Ureter (tissue), 1 donor: Measurements from ENCODE around the gene HLTF. TPM values are rescaled to one million over a fixed set of nuclear protein-coding genes. Genes with fewer than 3 reads are reported as not detected.
A peak's percentile ranks its signal among the peaks of the same experiment; 100 is the strongest.

Experiments
- DNase-seq: peaks from one replicate; pipeline ENCODE4 v3.0.0-alpha.2; 2020; ENCODE audit warnings: low spot score
- total RNA-seq: library from RNA; stranded (reverse); gene quantifications from one replicate; pipeline ENCODE4 v1.2.4, GENCODE V29; 2023
- donor health status: DM: yes; HTN: yes; CAD: no.

Gene HLTF
- total RNA-seq, 1 donor from 2014 or later: 36.8 TPM

- DNase-seq: no peak
Observed at GRCh38 chr3:149018247-149018646, 68.1 kb downstream of the HLTF start.

DNA sequence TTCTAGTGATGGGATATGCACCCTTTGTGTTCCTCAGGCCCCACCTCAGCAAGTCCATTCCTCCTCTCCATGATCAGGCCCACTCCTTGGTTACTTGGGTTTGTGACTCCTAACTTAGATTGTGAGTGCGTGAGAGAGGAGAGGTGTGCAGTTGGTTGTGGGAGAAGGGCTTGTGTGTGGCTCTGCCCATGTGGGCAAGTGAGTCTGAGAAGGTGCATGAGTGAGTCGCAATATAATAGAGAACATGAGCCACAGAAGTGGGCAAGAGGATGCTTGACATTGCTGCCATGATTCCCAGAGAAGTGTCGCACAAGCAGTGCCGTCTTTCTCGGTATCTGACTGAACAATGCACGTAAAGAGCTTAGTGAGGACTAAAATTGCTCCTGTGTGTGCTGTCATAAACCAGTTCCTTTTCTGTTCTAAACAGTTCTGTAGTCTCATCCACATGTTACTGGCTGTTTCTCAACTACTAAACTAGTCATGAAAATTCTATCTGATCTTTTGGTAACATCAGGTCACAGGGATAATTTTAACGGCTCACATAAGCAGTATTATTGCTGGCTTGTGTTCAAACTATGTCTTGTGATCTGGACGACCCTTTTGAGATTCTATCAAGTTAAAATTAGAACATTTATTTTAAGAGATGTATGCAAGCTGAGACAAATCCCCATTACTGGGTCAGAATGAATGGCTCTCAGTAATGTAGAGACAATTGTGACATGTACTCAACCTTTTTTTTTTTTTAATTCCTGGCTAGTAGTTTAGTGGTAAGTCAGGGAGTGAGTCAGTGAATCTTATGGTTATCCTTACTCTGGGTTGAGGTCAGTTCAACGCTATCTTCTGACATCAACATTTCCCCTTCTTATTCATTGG is 69.4 kb downstream of the HLTF start:
- no peak for DNase-seq

DNA sequence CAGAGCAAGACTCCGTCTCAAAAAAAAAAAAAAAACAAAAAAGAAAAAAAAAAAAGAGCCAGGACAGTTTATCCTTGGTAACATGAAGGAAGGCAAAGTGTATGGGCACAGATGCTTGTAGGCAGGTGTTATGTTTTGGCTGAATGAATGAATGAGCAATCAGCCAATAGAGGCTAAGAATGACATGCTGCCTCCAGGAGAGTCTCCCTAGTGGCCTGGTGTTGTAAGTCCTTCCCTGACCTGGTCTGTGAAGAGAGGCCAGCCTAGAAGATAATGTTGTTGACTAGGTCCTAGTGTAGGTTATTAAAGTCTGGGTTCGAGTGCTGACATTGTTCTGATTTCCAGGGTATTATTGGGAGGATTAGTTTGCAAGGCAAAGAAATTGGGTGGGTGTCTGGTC is 70.1 kb downstream of the HLTF start:
- no peak for DNase-seq

DNA sequence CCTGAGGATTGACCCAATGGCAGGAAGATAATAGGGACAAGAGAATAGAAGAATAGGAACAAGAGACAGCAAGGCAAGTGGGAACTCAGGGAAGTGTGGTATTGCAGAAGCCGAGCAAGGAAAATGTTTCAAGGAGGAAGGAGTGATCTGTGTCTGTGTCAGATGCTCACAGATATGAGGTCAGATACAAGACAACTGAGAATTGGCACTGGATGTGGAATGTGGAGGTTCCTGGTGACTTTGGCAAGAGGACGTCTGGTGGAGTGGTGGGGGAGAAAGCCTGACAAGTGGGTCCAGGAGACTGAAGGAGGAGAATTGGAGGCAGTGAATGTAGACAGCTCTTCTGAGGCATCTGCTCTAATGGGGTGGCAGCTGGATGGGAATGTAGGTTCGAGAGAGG is 70.9 kb downstream of the HLTF start:
- no peak for DNase-seq

GRCh38 chr3:149013726-149014125 is 72.6 kb downstream of the HLTF start:
- no peak for DNase-seq

DNA sequence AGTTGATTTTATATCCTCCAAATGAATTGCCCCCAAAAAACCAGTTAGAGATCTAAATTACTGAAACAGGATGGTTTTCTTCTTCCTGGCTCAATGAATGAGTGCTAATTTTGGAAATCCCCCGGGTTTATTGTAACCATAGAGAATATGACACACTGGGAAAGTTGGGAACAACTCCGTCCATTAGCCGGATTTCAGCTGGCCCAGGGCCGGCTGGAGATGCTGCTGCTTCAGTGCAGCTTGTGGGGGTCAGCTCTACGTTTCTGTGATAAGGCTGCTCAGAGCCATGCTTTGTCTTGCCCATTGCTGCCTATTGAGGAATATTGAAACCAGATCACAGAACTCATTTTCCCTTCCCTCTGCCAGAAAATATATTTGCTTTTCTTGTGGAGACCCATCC is 74.7 kb downstream of the HLTF start:
- DNase-seq: no peak

- no peak for DNase-seq
Observed at GRCh38 chr3:149010966-149011365, 75.4 kb downstream of the HLTF start.

DNA sequence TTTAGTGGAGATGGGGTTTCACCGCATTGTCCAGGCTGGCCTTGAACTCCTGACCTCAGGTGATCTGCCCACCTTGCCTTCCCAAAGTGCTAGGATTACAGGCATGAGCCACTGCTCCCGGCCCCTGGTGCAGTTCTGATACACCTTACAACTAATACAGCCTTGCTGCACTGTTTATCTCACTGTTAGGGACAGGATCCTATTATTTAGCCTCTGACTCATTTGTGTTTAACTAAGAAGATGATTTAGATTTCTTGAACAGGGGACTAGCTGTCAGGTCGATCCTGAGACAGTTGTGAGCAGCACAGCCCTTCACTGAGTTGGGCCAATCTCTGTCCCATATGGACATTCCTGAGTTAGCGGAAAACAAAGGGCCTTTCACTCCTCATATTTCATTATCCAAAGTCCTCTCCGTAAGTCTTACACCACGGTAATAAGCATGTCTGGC is 75.8 kb downstream of the HLTF start:
- no peak for DNase-seq

GRCh38 chr3:149009732-149010131 is 76.6 kb downstream of the HLTF start:
- DNase-seq: no peak

DNA sequence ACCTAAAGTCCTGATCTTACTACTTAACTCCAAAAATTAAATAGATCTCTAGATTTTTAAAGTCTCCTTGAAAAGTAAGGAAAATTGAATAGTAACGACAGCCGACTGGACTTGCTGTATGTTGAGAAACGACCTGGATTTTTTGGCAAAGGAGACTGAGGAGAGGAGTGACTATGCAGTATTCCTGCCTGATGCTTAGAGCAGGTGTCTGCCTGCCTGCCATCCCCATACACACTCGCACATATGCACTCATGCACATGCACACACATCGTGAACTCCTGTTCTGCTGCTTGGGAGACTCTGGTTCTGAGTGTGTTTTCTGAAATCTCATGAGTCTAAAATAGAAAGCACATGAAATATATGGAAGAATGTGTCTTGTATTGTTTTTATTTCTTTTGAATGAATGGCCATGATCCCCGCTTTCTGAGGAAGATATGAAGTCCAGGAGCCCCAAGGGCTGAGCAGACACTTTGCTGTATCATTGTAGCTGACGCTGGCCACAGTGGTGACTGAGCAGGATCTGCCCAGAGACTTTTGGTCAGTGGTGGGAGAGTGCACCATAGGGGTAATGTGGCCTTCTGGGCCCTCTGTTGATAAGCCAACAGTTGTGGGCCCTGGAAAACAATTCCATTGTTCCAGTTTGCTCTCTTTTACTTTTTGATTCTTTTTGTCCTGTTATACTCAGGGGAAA is 78.6 kb downstream of the HLTF start:
- no peak for DNase-seq

DNA sequence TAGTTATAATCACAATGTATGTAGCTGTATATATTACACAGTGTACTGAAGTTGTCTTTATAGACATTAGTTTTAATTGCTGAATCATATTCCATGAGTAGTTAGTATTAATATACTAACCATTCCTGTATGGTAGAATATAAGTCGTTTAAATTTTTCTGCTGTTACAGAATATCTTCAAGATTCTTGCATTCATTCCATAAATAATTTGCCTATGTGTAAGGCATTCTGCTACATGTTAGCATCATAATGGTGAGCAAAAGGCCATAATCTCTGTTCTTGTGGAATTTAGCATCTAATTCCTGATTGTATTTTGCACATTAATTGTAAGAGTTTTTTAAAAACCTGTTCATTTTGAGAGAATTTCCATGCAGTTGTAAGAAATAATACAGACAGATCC is 80.9 kb downstream of the HLTF start:
- no peak for DNase-seq

DNA sequence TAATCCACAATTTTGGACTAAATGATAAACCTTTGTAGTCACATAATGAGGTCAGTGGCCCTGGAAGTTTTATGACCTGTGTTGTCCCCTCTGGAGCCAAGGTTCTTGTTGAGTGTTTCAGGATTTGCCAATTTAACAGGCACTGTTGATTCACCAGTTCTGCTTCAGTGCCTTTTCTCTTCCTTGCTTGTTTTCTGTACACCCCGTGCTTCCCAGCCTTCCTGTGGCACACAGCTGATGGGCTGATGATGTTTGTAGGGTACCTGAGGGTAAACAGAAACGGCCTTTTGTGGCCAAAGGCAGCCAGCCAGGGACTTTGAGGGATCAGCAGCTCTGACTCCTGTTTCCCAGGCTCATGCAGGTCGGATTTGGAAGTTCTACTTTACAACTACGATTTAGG is 81.7 kb downstream of the HLTF start:
- no peak for DNase-seq

- no peak for DNase-seq
Observed at GRCh38 chr3:149003653-149004305, 82.6 kb downstream of the HLTF start.

DNA sequence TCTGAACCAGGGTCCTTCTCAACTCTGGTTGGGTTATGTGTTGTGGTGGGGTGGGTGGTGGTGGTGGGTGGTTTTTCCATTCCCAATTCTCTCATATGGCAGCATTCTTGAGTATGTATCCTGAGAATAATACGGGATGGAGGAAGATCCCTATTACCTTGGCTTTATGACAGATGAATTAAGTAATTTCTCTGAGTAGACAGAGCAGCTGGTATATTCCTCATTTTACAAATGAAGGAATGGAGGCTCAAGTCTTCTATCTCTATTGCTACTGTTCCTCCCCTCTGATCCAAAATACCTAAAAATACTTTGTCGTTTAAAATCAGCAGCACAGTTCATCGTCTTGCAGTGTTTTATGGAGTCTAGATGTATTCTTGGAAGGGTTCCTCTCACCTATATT is 84.6 kb downstream of the HLTF start:
- DNase-seq: no peak

- no peak for DNase-seq
Observed at GRCh38 chr3:149000206-149000745, 86.1 kb downstream of the HLTF start.

DNA sequence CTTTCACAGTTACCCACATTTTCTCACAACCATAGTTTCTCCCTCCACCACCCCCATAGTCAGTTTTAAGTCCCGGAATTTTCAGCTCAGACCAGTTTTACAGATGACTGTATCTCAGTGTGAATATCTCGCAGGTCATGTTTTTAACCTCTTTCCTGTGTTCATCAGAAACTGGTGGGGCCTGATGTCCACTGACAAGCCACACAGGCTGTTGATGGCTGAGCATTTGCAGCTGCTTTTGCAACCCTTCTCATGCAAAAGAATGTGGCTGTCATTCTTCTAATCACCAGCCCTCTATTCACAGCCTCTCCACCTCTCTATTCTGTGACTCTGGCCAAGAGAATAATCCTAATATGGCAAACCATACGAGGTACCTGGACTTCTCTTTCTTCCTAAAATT is 86.5 kb downstream of the HLTF start:
- DNase-seq: no peak

- DNase-seq: no peak
Observed at GRCh38 chr3:148998715-148999423, 87.5 kb downstream of the HLTF start.

DNA sequence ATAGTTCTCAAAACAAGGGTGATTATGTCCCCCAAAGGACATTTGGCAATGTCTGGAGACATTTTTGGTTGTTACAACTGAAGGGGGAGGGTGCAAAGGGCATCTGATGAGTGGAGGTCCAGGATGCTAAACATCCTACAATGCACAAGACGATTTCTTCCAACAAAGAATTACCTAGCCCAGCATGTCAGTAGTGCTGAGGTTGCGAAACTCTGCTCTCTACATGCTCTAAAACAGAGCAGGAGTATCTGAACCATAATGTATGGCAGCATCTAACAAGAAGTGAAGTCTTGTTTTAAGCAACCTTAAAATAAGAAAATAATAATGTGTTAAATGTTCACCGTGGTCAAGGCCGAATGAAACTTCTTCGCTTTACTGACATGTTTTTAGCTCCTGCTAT is 88.0 kb downstream of the HLTF start:
- DNase-seq: no peak

- DNase-seq: no peak
Observed at GRCh38 chr3:148997623-148998022, 88.7 kb downstream of the HLTF start.

DNA sequence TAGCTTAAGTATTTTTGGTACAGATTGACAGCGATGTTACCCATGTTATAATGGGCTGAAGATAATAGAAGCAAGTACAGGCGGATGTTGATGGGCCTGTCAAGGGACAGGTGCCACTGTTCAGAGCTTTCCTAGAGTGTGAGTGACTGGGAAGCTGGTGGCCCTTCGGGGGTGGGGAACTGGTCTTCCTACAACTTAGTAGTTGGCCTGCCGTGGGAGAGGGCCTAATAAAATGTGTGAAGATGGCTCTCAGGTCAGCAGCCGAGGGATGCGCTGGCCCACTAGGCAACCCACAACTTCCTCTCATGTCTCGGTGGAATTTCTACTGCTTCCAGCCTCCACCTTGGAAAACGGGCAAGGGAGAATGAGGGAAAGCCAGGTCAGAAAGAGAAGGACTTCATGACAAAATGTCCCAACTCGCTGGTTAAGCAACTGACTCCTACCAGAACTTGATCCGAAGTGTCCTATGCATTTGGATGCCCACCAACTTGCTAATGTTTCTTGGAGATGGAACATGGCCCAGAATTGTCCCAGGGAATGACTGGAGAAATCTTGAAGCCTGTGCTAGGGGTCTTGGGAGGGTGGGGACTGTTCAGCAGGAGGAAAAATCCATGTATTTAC is 93.6 kb downstream of the HLTF start:
- no peak for DNase-seq

DNA sequence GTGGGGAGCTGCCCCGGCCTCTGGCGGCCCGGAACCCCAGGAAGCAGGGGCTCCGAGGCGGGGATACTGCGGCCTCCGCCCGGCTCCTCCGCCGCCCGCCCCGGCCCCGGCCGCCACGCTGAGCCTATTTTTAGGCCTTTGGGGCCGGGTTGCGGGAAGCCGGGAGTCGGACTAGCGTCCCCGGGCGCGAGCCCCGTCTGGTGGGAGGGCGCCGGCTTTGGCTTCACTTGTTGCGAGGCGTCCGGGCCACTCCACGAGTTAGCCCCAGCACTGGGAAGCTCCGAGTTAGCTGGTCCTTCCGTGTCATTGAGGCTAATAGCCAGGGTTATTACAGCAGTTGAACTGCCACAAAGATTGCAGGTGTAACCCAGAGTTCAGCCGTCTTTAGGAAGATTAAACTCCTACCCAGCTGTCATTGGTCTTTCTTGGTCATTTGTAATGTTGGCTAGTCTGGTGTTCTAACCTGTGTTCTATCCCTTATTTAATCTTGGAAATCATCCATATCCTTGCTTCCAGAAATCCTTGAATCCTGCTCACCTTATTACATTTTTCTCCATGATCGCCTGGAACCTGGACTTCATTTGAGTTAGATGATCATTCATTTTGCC is 94.2 kb downstream of the HLTF start:
- peak; percentile 57 for DNase-seq
